ENCODE measurements around the gene SNX13.

SNX13 gene

DNA sequence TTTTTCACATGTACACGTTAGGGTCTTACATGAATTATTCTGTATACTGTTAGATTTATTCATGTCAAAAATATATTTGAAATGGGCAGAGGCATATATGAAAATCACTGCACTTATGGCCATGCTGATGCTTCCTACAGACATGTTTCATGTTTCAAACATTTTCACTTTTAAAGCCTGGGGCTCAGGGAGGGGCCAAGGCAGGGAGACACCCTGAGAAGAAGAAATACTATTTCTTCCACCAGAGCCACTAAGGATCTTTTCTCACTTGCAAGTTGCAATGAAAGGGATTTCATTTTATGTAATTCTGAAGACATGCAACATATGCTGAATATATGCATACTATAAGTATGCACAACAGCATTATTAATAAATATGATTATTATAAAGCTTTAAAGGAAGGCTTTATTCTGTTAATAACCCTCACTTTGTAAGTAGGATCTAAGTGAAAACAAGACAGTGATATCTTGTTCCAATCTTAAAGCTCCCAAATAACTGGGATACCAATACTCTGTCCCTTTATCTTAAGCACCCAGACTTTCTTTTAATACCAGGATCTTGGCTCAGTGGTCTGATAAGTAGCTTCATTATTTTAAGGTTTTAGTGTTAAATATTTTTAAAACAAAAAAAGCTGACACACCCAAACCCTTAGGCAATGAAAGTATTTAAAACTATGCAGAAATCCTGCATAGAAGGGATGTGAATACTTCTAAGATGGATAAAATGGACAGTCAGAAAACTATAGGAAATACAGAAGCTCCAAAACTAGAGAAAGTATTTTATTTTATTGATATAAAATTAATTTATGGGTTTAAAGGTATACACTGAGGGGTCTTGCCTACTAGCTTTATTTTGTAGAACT is 148.0 kb downstream of the SNX13 start:
- TF ChIP-seq EZH2 (IDR thresholded peaks at IDR 0.05) (no peak), POLR2AphosphoS5 (IDR thresholded peaks at IDR 0.05; ENCODE audit: borderline replicate concordance, low read depth, low read length) (no peak), FOXP2 (optimal IDR thresholded peaks at IDR 0.05; ENCODE audit: control extremely low read depth, extremely low read length, insufficient read depth) (no peak)
- Histone ChIP-seq H3K4me3 (no peak overlapping the region), H3K36me3 (ENCODE audit: insufficient read depth, low read length) (peaks cover 20% of the 10 kb centered on the region), H3K9ac (ENCODE audit: insufficient read length) (no peak overlapping the region), H3K9me3 (ENCODE audit: low read depth, low read length) (no peaks in the 10 kb centered on the region), H3K27ac (no peak overlapping the region)
- no peak for DNase-seq (ENCODE audit: low read depth, low spot score)

DNA sequence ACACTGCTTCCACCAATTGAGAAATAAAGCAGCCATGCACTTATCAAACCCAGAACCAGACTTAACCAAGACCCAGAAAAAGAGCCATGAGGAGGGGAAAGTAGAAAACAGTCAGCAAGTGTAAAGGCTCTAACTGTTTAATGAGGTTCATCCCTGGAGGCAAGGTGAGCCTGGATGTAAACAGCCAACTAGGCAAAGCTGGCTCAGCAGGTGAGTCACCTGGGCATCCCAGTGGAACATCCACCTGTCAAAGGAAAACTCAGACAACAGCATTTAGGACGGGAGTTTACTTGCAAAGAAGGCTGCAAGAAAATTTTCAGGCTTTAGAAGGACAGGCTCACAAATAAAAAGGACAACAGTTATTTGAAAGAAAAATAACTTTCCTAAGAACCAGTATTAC is 153.0 kb downstream of the SNX13 start:
- no peak for TF ChIP-seq FOXP2 (optimal IDR thresholded peaks at IDR 0.05; ENCODE audit: control extremely low read depth, extremely low read length, insufficient read depth)
- no peak for TF ChIP-seq EZH2 (IDR thresholded peaks at IDR 0.05)
- Histone ChIP-seq H3K4me3 (no peak overlapping the region), H3K36me3 (ENCODE audit: insufficient read depth, low read length) (no peaks in the 10 kb centered on the region), H3K9ac (ENCODE audit: insufficient read length) (no peak overlapping the region), H3K27ac (no peak overlapping the region), H3K9me3 (ENCODE audit: low read depth, low read length) (no peaks in the 10 kb centered on the region)
- DNase-seq (ENCODE audit: low read depth, low spot score), result no peak

GRCh38 chr7:17786314-17786852 is 153.9 kb downstream of the SNX13 start:
- Histone ChIP-seq H3K27ac (no peak overlapping the region), H3K4me3 (no peak overlapping the region), H3K36me3 (ENCODE audit: insufficient read depth, low read length) (no peaks in the 10 kb centered on the region), H3K9ac (ENCODE audit: insufficient read length) (no peak overlapping the region), H3K9me3 (ENCODE audit: low read depth, low read length) (no peaks in the 10 kb centered on the region)
- no peak for TF ChIP-seq POLR2AphosphoS5 (IDR thresholded peaks at IDR 0.05; ENCODE audit: borderline replicate concordance, low read depth, low read length)
- DNase-seq (ENCODE audit: low read depth, low spot score), result no peak

GRCh38 chr7:17782216-17782549 is 158.1 kb downstream of the SNX13 start:
- TF ChIP-seq FOXP2 (optimal IDR thresholded peaks at IDR 0.05; ENCODE audit: control extremely low read depth, extremely low read length, insufficient read depth), result no peak
- TF ChIP-seq POLR2AphosphoS5 (IDR thresholded peaks at IDR 0.05; ENCODE audit: borderline replicate concordance, low read depth, low read length), result no peak
- TF ChIP-seq EZH2 (IDR thresholded peaks at IDR 0.05), result no peak
- DNase-seq (ENCODE audit: low read depth, low spot score), result no peak
- no peaks in the 10 kb centered on the region for H3K9me3 ChIP-seq (ENCODE audit: low read depth, low read length)
- H3K36me3 ChIP-seq (ENCODE audit: insufficient read depth, low read length), result no peaks in the 10 kb centered on the region
- no peak overlapping the region for H3K4me3 ChIP-seq
- no peak overlapping the region for H3K9ac ChIP-seq (ENCODE audit: insufficient read length)
- no peak overlapping the region for H3K27ac ChIP-seq

- Histone ChIP-seq H3K36me3 (ENCODE audit: insufficient read depth, low read length) (no peaks in the 10 kb centered on the region), H3K9me3 (ENCODE audit: low read depth, low read length) (no peaks in the 10 kb centered on the region), H3K9ac (ENCODE audit: insufficient read length) (no peak overlapping the region), H3K27ac (no peak overlapping the region), H3K4me3 (no peak overlapping the region)
- no peak for DNase-seq (ENCODE audit: low read depth, low spot score)
- TF ChIP-seq EZH2 (IDR thresholded peaks at IDR 0.05), result no peak
- no peak for TF ChIP-seq POLR2AphosphoS5 (IDR thresholded peaks at IDR 0.05; ENCODE audit: borderline replicate concordance, low read depth, low read length)
- TF ChIP-seq FOXP2 (optimal IDR thresholded peaks at IDR 0.05; ENCODE audit: control extremely low read depth, extremely low read length, insufficient read depth), result no peak
Observed at GRCh38 chr7:17781491-17782215, 158.6 kb downstream of the SNX13 start.

DNA sequence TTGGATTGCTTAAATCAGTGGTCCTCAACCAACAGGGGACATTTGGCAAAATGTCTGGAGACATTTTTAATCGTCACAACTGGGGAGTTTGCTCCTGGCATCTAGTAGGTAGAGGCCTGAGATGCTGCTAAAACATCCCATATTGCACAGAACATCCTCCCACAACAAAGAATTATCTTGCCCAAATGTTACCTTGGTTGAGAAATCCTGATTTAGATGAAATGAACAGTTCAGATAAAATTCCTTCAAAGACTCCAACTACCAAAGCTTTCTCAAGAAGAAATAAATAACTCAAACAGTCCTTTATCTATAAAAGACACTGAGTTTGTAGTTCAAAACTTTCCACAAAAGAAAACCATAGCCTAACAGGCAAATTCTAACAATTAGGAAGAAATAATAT is 160.9 kb downstream of the SNX13 start:
- Histone ChIP-seq H3K9me3 (ENCODE audit: low read depth, low read length) (no peaks in the 10 kb centered on the region), H3K27ac (no peak overlapping the region), H3K9ac (ENCODE audit: insufficient read length) (no peak overlapping the region), H3K4me3 (no peak overlapping the region), H3K36me3 (ENCODE audit: insufficient read depth, low read length) (no peaks in the 10 kb centered on the region)
- DNase-seq (ENCODE audit: low read depth, low spot score), result no peak
- no peak for TF ChIP-seq EZH2 (IDR thresholded peaks at IDR 0.05)
- TF ChIP-seq FOXP2 (optimal IDR thresholded peaks at IDR 0.05; ENCODE audit: control extremely low read depth, extremely low read length, insufficient read depth), result no peak
- TF ChIP-seq POLR2AphosphoS5 (IDR thresholded peaks at IDR 0.05; ENCODE audit: borderline replicate concordance, low read depth, low read length), result no peak

DNA sequence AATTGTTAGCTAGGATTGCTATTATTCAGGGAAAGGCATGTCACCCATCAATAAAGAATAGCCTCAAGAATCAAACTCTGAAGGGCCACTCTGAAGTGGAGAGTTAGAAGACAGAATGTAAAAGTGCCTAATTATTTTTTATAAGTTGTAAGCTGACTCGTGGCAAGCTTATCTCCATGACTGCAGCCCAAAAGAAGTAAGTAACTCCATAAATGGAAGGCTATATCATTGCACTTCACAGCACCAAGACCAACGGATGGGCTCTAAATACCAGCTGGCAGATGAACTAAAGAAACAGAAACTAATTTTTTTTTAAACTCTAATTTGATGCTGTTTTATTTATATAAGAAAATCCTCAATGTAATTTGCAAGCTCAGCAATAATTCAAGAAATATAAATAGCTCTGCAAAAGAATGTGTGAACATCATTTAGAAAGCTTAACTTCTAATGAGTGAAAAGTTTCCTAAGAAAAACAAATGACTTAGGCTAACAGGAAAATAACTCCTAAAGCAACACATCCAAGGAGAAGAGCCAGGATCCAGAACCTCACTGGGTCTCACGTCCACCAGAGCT is 165.5 kb downstream of the SNX13 start:
- DNase-seq (ENCODE audit: low read depth, low spot score), result no peak
- Histone ChIP-seq H3K27ac (no peak overlapping the region), H3K36me3 (ENCODE audit: insufficient read depth, low read length) (no peaks in the 10 kb centered on the region), H3K4me3 (no peak overlapping the region), H3K9ac (ENCODE audit: insufficient read length) (no peak overlapping the region), H3K9me3 (ENCODE audit: low read depth, low read length) (no peaks in the 10 kb centered on the region)
- TF ChIP-seq EZH2 (IDR thresholded peaks at IDR 0.05), result no peak
- TF ChIP-seq POLR2AphosphoS5 (IDR thresholded peaks at IDR 0.05; ENCODE audit: borderline replicate concordance, low read depth, low read length), result no peak
- no peak for TF ChIP-seq FOXP2 (optimal IDR thresholded peaks at IDR 0.05; ENCODE audit: control extremely low read depth, extremely low read length, insufficient read depth)

DNA sequence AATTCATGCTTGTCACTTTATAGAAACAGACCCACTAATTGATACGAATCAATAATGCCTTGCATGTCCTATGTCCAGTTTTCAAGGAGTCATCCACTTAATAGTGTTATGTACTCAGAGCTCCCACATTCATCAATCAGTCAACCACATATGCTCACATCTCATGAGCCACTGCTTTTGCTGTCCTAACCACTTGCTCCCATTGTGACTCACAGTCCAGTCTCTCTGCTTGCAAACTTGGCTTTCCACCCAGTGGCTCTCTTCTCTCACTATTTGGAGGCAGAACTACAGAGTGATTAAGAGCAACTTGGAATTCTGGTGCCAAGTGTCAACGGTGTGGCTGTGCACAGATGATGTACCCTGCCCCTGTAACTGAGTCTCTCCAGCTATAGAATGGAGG is 166.0 kb downstream of the SNX13 start:
- TF ChIP-seq POLR2AphosphoS5 (IDR thresholded peaks at IDR 0.05; ENCODE audit: borderline replicate concordance, low read depth, low read length) (no peak), FOXP2 (optimal IDR thresholded peaks at IDR 0.05; ENCODE audit: control extremely low read depth, extremely low read length, insufficient read depth) (no peak), EZH2 (IDR thresholded peaks at IDR 0.05) (no peak)
- Histone ChIP-seq H3K4me3 (no peak overlapping the region), H3K36me3 (ENCODE audit: insufficient read depth, low read length) (no peaks in the 10 kb centered on the region), H3K9ac (ENCODE audit: insufficient read length) (no peak overlapping the region), H3K9me3 (ENCODE audit: low read depth, low read length) (no peaks in the 10 kb centered on the region), H3K27ac (no peak overlapping the region)
- no peak for DNase-seq (ENCODE audit: low read depth, low spot score)
